HAP-1 (cell line): ENCODE results near the gene CCDC50.

Experiments used
- DNase-seq, 2 experiments: peaks; one replicate each; pipeline ENCODE4 v3.0.0-alpha.2; 2016 to 2020; ENCODE audit warnings: low spot score in 2 of 2
- H3K27me3 ChIP-seq: fragments of 250-450 bp; sonication (Bioruptor Pico); 2 replicates; pipeline ENCODE4 v1.5.1; 2020; ENCODE audit warnings: low read depth, mild to moderate bottlenecking, moderate library complexity
- H3K36me3 ChIP-seq: fragments of 250-450 bp; sonication (Bioruptor Pico); replicated peaks from 2 replicates; pipeline ENCODE4 v1.5.1; 2020; ENCODE audit warnings: mild to moderate bottlenecking
- H3K4me1 ChIP-seq: fragments of 250-450 bp; sonication (Bioruptor Pico); 2 replicates; pipeline ENCODE4 v1.5.1; 2020; ENCODE audit warnings: mild to moderate bottlenecking
- H3K4me3 ChIP-seq: fragments of 250-450 bp; sonication (Bioruptor Pico); 2 replicates; pipeline ENCODE4 v1.5.1; 2020; ENCODE audit warnings: mild to moderate bottlenecking, moderate library complexity
- H3K9me3 ChIP-seq: fragments of 250-450 bp; sonication (Bioruptor Pico); 2 replicates; pipeline ENCODE4 v1.5.1; 2020; ENCODE audit warnings: mild to moderate bottlenecking, moderate library complexity
- in situ Hi-C: fragments of 300-500 bp; cut with MboI; formaldehyde crosslinking; loops from 3 replicates; pipeline ENCODE4 v1.14.3; 2020; ENCODE audit warnings: low sequenced_read_pairs, inconsistent platforms, mixed read lengths

The CCDC50 gene

GRCh38 chr3:191362524-191363090 lies 33.4 kb downstream of the CCDC50 start:
- in situ Hi-C loops, result no loop called here
- H3K36me3 ChIP-seq, result peaks cover 54% of the 10 kb centered on the region

GRCh38 chr3:191363221-191363620 lies 34.0 kb downstream of the CCDC50 start:
- in situ Hi-C loops, result no loop called here
- no peak overlapping the region for H3K4me3 ChIP-seq
- peak in 1 of 2 experiments; percentile 1 for DNase-seq
- no peaks in the 10 kb centered on the region for H3K27me3 ChIP-seq
- H3K4me1 ChIP-seq, result peaks cover 64% of the 10 kb centered on the region
- H3K36me3 ChIP-seq, result peaks cover 53% of the 10 kb centered on the region
- H3K9me3 ChIP-seq, result no peaks in the 10 kb centered on the region

More at GRCh38 chr3:191362524-191363090, 33.4 kb downstream of the CCDC50 start:
- no peaks in the 10 kb centered on the region for H3K27me3 ChIP-seq
- no peak overlapping the region for H3K4me3 ChIP-seq
- no peak for DNase-seq
- H3K4me1 ChIP-seq, result peaks cover 65% of the 10 kb centered on the region
- no peaks in the 10 kb centered on the region for H3K9me3 ChIP-seq

DNA sequence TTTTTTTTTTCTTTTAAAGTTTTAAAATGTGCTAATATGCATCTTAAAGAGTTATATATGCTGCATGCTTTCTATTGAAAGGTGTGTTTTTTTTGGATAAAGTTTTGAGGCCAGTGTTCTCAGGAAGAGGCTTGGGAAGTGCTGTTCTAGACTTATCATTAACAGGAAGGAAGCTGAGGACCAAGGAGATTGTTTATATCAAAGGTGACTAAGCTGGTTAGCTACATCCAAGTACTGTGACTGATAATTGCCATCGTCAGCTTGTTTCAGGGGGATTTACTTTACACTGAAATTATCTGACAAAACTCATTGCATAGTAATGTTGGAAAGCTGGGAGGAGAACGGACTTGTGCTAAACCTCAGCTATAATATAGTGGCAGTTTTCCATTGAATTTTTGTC lies 37.5 kb downstream of the CCDC50 start:
- H3K4me1 ChIP-seq, result peaks cover 57% of the 10 kb centered on the region
- H3K27me3 ChIP-seq, result no peaks in the 10 kb centered on the region
- in situ Hi-C loops, result no loop called here
- no peak overlapping the region for H3K4me3 ChIP-seq
- peak in 1 of 2 experiments; percentile 29 for DNase-seq
- peaks cover 36% of the 10 kb centered on the region for H3K36me3 ChIP-seq
- no peaks in the 10 kb centered on the region for H3K9me3 ChIP-seq

DNA sequence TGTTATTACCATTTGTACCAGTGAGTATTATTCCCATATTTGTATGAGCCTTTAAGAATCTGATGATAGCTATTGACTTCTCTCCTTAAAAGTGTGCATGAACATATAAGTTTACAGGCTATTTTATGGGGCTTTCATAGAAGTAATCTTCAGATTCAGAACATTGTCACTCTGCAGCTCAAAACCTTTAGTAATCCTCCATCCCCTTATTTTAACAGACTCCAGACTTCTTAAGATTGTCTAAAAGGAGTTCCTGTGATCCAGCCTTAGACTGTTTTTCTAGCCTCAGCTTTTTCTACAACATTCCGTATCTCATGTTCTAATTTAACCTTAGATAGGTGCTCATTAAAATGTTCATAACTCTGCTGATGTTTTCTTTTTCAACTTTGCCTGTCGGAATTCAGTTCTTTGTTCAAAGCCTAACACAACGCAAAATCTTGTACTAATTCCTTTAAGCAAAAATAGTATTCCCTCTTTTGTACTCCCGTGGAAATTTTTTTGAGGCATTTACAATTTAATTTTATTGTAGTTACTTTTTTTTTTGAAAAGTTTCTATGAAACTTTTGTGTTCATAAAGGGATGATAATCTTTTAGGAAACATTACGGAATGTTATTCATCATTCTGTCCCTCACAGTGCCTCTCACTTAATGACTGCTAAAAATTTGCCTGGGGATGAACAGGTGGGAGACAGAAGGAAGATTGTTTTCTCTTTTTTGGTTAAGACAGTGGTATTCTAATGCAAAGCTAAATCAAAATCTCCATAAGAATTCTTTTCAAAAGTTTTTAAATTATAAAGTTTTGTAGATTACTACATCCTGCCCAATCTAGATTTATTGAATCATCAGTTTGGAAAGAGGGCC lies 39.8 kb downstream of the CCDC50 start:
- peaks cover 25% of the 10 kb centered on the region for H3K36me3 ChIP-seq
- no peaks in the 10 kb centered on the region for H3K27me3 ChIP-seq
- in situ Hi-C loops, result no loop called here
- peak; percentile 43 to 90 for DNase-seq
- H3K4me1 ChIP-seq, result peaks cover 62% of the 10 kb centered on the region
- H3K9me3 ChIP-seq, result no peaks in the 10 kb centered on the region
- no peak overlapping the region for H3K4me3 ChIP-seq

DNA sequence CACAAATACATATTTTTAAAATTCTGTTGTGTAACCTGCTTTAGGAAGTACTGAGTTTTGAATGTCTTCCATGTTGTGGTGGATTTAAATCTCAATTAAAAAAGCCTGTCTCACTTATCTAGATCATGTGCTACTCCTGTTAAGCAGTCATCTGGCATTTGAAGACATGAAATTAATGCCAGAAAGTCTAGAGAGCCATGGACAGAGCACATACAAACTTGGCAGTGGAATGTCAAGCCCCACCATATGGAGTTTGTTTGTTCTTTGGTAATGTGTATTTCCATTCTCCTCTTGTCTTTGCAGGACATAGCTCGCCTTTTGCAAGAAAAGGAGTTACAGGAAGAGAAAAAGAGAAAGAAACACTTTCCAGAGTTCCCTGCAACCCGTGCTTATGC lies 40.4 kb downstream of the CCDC50 start:
- peak; percentile 50 to 81 for DNase-seq
- in situ Hi-C loops, result no loop called here

GRCh38 chr3:191372122-191372521 lies 42.9 kb downstream of the CCDC50 start:
- in situ Hi-C loops, result no loop called here
- no peaks in the 10 kb centered on the region for H3K9me3 ChIP-seq

More for the DNA sequence above, 40.4 kb downstream of the CCDC50 start:
- peaks cover 62% of the 10 kb centered on the region for H3K4me1 ChIP-seq
- H3K27me3 ChIP-seq, result no peaks in the 10 kb centered on the region
- H3K4me3 ChIP-seq, result no peak overlapping the region
- no peaks in the 10 kb centered on the region for H3K9me3 ChIP-seq
- H3K36me3 ChIP-seq, result peaks cover 30% of the 10 kb centered on the region

DNA sequence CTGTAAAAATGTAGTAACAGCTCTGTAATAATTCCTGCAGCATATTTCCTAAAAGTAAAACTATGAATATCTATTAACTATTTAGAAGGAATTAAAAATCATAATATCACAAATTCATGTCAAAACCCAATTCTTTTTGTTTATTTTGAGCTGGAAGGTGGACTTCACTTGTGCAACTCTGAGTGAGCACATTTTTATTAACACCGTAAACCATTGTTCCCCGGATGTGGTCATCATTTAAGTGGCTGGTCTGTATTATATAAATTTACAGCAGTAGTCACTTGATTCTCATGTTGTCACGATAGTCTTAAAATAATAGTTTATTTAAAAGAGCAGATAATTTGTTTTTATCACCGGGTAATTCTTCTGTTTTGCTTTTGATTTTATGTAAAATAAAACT lies 44.1 kb downstream of the CCDC50 start:
- Histone ChIP-seq H3K27me3 (no peaks in the 10 kb centered on the region), H3K9me3 (no peaks in the 10 kb centered on the region), H3K4me3 (no peak overlapping the region), H3K4me1 (peaks cover 62% of the 10 kb centered on the region), H3K36me3 (peaks cover 39% of the 10 kb centered on the region)
- in situ Hi-C loops, result no loop called here
- peak in 1 of 2 experiments; percentile 2 for DNase-seq

More at GRCh38 chr3:191372122-191372521, 42.9 kb downstream of the CCDC50 start:
- Histone ChIP-seq H3K4me1 (peaks cover 63% of the 10 kb centered on the region), H3K4me3 (no peak overlapping the region), H3K27me3 (no peaks in the 10 kb centered on the region), H3K36me3 (peaks cover 39% of the 10 kb centered on the region)
- peak in 1 of 2 experiments; percentile 0 for DNase-seq

GRCh38 chr3:191376516-191377141 lies 47.4 kb downstream of the CCDC50 start:
- in situ Hi-C loops, result no loop called here
- H3K4me1 ChIP-seq, result peaks cover 36% of the 10 kb centered on the region
- no peaks in the 10 kb centered on the region for H3K27me3 ChIP-seq
- peak; percentile 28 to 54 for DNase-seq
- no peaks in the 10 kb centered on the region for H3K9me3 ChIP-seq
- H3K36me3 ChIP-seq, result peaks cover 42% of the 10 kb centered on the region
- H3K4me3 ChIP-seq, result no peak overlapping the region

DNA sequence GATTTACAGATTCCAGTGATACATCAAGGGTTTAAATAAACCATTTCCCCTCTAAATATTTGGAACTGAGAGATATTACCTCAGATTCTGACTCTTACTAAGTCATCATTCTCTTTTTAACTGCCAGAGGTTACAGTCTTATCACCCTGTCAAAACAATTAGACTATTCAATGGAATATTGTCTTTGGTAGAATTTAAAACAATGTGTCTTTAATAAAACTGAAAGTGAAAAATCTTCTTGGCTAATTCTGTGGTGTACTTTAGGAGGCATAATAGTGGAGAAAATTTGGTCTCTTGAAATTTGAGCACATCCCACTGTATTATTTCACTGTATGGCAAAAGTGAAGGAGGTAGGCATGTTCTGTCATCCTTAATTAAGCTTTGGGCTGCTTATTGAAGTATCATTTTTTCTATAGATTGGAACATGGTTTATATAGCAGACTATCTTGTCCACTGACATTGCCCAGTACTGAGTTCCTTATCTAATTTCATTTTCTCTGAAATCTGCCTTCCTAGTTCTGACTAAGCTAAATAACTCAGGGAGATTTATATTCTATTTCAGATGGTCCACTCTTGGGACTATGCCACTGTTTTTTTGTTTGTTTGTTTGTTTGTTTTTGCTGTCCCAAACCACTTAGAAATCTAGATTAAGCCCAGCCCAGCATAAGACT lies 49.1 kb downstream of the CCDC50 start:
- Histone ChIP-seq H3K4me3 (no peak overlapping the region), H3K27me3 (no peaks in the 10 kb centered on the region), H3K36me3 (peaks cover 49% of the 10 kb centered on the region), H3K9me3 (no peaks in the 10 kb centered on the region), H3K4me1 (peaks cover 45% of the 10 kb centered on the region)
- in situ Hi-C loops, result no loop called here
- no peak for DNase-seq

GRCh38 chr3:191379446-191379845 lies 50.3 kb downstream of the CCDC50 start:
- DNase-seq, result no peak
- no peaks in the 10 kb centered on the region for H3K9me3 ChIP-seq
- peaks cover 49% of the 10 kb centered on the region for H3K4me1 ChIP-seq
- in situ Hi-C loops, result no loop called here
- H3K27me3 ChIP-seq, result no peaks in the 10 kb centered on the region
- no peak overlapping the region for H3K4me3 ChIP-seq
- peaks cover 47% of the 10 kb centered on the region for H3K36me3 ChIP-seq

GRCh38 chr3:191380001-191380400 lies 50.8 kb downstream of the CCDC50 start:
- no peak for DNase-seq
- H3K4me1 ChIP-seq, result peaks cover 54% of the 10 kb centered on the region
- in situ Hi-C loops, result no loop called here
- H3K36me3 ChIP-seq, result peaks cover 47% of the 10 kb centered on the region
- H3K27me3 ChIP-seq, result no peaks in the 10 kb centered on the region
- no peak overlapping the region for H3K4me3 ChIP-seq
- no peaks in the 10 kb centered on the region for H3K9me3 ChIP-seq

- Histone ChIP-seq H3K36me3 (peaks cover 40% of the 10 kb centered on the region), H3K4me1 (peaks cover 54% of the 10 kb centered on the region), H3K9me3 (no peaks in the 10 kb centered on the region), H3K27me3 (no peaks in the 10 kb centered on the region), H3K4me3 (no peak overlapping the region)
- no peak for DNase-seq
- in situ Hi-C loops, result no loop called here
Observed at GRCh38 chr3:191381303-191381702, 52.1 kb downstream of the CCDC50 start.

- Histone ChIP-seq H3K9me3 (no peaks in the 10 kb centered on the region), H3K4me1 (peaks cover 43% of the 10 kb centered on the region), H3K27me3 (no peaks in the 10 kb centered on the region), H3K4me3 (no peak overlapping the region), H3K36me3 (peaks cover 42% of the 10 kb centered on the region)
- in situ Hi-C loops, result no loop called here
- no peak for DNase-seq
Observed at GRCh38 chr3:191382661-191383060, 53.5 kb downstream of the CCDC50 start.
